Stimulated activated CD8-positive, alpha-beta memory T cell treated with anti-CD3 and anti-CD28 coated beads, Interleukin-2, amount 100 ng/mL, for 1 hour (primary cell): ENCODE data around the gene EFNA5.

Source experiments
- DNase-seq, 2 donors: peaks; one replicate each; pipeline ENCODE4 v3.0.0-alpha.2; 2020; ENCODE audit warnings: low read depth in 2 of 2

Gene EFNA5

GRCh38 chr5:107426872-107427271 is 243.9 kb downstream of the EFNA5 start:
- no peak for DNase-seq

DNA sequence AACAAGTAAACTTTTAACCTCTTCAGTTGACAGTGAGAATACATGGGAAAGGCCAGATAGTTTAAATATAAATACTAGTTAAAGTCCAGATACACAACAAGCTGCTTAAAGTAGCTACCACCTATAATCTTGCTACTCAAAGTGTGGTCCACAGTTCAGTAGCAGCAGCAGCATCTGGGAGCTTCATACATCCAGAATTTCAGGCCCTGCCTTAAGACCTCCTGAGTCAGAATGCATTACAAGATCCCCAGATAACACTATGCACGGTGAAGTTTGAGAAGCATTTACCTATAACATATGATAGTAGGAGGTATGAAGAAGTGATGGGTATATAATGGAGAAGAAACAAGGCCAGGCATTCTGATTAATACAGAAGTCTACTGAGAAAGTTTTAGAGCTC is 244.5 kb downstream of the EFNA5 start:
- no peak for DNase-seq

DNA sequence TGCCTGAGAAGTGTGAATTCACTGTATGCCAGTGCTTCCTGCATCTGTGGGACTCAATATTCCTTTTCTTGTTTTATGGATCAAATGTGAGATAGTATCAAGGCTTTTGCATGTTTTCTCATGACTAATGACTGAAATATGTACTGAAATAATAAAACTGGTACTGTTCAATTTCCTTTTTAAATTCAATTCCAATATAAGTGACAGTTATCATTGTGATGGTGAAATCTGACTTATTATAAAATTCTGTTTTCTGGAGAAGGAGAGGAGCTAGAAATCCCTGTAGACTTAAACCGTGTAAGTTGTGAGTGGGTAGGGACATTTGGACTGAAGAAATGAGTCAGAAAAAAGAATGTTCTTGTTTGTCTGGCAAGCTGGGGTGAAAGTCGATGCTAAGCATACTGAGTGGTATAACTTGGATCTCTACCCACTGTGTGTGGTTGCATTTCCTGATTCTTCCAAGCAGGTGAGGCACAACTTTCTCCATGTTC is 245.2 kb downstream of the EFNA5 start:
- DNase-seq = no peak

DNA sequence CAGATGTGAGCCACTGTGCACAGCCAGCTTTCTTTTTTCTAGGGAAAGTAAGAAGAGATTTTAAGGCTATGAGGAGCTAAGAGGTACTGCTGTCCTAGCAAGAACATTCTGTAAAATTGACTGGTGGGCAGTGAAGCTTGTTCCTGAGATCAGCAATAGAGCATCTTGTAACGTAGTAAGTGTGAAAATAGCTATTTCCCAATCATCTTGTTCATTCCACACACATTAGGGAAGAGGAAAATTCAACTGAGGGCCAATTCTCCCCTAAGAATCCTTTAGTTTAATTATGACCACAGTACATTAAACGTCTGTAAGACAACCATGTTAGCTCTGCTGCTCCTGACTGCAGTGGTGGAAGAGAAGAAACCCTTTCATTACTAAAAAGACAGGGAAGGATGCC is 246.2 kb downstream of the EFNA5 start:
- DNase-seq = no peak

- DNase-seq = no peak
Measured at GRCh38 chr5:107422494-107422893, 248.2 kb downstream of the EFNA5 start.

- DNase-seq = no peak
Measured at GRCh38 chr5:107419498-107419897, 251.2 kb downstream of the EFNA5 start.

DNA sequence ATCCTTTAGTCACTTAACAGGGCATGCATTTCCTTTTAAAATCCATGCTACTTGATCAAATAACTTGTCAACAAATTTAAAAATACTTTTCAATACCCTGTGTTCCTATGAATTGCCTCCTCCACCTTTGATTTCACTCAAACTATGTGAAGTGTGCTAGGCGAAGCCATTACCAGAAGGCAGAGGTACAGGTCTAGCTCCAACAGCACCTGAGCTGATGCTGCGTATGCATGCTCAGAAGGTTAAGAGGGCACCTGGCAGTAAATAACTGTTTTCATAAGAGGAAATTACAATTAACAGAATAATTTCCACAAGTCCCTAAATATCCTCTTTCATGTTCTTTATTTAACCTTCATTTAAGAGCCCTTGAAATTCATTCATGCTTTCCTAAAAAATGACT is 251.8 kb downstream of the EFNA5 start:
- no peak for DNase-seq

DNA sequence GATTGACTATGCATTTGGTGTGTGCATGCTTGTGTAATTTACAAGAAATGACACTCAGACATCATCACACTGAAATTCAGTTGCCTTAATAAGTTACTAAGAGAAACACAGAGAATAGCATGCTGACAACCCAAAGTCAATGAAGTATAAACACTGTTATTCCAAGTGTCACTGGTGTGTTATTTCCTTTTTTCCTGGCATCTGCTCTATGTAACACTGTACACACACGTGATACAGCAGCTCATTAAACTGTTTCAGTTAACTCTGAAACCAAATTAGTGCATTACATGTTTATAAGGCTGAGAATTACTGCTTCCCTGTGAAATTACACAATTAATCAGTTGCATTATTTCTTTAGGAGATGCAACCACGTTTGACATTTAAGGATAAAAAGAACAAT is 252.7 kb downstream of the EFNA5 start:
- DNase-seq = no peak

DNA sequence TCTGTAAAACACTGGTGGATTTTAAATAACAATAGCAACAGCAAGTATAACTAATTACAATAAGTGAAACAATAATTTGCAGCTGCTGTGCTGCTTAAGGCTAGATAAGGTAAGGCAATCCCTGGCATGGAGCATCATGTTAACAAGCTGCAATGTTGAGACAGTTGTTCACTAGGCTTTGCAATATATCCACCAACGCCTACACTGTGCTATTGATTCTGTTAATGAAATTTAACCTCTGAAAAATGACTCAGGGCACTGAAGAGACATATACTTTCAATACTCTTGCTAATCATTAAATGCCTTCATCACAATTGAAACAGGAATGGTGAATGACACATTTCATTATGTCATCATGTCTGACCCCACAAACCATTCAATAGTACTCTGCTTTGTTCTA is 255.0 kb downstream of the EFNA5 start:
- no peak for DNase-seq

- DNase-seq = no peak
Measured at GRCh38 chr5:107414802-107415201, 255.9 kb downstream of the EFNA5 start.

- DNase-seq = no peak
Measured at GRCh38 chr5:107413754-107414153, 257.0 kb downstream of the EFNA5 start.

DNA sequence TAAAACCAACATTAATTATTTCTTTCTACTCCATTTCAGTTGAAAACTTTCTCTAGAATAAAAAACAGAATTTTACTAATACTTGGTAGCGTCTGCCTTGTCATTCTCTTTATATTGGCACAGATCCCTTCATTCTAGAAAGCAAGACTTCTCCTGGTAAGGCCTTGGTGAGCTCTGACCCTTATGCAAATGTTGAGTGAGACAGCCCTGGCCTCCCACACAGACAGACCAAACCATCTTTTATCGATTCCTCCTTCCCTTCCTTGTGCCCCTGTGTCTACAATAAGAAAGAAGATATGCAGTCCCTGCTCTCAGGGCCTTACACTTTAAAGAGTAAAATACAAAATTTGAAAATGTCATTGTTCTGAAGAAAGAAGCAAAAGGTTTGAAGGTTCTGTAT is 262.2 kb downstream of the EFNA5 start:
- DNase-seq = no peak

- no peak for DNase-seq
Measured at GRCh38 chr5:107407713-107408298, 262.9 kb downstream of the EFNA5 start.

GRCh38 chr5:107404595-107405374 is 266.0 kb downstream of the EFNA5 start:
- DNase-seq = no peak

DNA sequence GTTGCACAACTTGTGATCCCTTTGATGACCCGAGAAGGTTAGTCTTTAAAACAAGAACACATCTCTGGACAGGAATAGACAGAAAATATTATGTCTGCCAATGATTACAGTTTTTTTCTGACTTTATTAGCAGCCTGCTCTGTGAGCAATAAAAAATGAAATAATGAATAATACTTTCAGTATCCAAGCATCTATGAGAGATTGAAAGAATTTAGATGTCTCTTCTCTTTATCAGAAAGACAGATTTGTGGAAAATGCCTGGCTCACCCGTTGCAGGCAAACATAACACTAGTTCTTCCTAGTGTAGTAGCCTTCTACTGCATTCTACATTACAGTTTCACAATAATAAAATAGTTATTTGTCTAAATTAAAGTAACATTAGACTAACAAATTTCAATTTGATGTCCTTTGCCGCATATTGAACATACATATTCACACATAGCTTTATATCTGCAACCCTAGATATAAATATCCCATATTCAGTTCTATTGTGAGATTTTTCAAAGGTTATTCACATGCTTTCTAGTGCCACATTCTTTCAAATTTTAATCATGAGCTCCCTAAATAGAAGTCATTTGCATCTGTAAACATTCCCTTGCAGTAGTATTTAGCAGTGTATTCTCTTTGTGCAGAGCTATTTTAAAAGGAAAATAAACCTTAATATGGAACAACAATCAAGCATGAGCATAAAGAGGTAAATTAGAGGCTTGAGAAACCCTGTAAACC is 267.3 kb downstream of the EFNA5 start:
- no peak for DNase-seq

- DNase-seq = no peak
Measured at GRCh38 chr5:107402434-107403227, 268.1 kb downstream of the EFNA5 start.

DNA sequence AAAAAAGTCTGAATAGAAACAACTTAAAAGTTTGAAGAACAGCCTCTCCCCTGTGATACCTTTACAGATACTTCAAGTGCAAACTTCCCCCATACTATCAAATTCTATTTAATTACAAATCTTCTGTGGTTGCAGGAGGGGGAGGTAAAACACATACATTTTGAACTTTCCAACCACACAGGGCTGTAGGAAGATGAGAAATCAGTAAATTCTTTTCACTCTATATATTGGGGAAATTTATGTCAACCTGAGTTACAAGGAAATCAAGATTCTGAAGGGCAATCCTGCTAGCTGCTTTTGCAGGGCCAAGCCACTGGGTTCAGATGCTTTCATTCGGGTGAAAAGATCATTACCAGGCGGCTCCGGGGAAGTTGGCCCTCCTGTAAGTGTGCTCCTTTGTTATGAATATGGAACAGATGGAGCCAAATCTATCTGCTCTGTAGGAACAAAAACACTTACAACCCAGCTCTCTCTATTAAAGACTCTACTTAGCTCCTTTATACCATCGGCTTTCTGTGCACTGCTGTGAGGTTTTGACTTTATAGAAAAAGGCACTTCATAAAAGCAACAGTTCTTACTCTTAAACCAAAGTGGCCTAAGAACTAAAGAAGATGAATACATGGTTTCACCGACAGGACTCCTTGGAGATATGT is 269.1 kb downstream of the EFNA5 start:
- DNase-seq = no peak

GRCh38 chr5:107400328-107400727 is 270.4 kb downstream of the EFNA5 start:
- DNase-seq = no peak

- no peak for DNase-seq
Measured at GRCh38 chr5:107398703-107399102, 272.0 kb downstream of the EFNA5 start.

DNA sequence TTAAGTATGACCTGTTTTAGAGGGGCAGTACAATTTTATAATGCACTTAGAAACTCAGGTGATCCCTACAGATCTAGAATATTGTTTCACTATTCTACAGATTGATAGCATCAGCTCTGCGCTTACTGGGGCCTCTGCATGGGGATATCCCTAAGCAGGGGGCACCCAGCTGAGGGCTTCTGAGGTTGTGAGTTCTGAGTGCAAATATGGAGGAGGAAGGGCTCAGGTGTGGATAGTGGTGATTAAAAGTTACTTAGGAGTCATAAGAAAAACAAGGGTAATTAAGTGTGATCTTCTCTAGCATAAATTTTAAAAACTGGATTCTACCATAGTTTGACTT is 274.4 kb downstream of the EFNA5 start:
- DNase-seq = no peak

DNA sequence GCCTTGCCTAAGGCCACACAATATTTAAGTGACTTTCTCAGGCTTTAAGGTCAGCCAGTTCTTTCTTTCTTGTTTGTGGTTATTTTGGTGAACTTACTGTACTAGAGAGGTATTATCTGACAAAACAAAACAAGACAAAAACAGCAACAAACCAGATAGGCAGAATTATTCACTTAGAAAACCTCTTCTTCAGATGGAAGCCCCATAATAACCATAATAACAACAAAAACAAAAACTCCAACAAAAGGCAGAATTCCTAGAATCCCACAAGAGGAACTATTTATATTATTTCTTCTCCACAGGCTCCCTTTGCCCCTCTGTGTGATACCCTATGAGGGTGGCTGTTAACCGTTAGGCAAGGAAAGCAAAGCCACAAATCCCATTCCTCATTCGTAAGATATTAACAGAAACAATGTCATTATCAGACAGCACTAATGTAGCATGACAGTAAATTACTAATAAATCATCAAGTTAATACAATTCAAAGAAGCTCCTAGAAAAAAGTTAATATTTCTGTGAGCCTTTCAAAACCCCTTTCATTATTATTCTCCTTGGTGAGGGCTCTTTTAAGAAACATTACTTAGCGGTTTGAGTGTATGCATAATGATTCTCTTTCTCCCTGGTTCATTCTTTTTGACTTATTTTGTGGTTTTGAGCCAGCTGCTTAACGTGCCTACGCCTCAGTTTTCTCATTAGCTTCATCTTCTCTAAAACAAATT is 274.9 kb downstream of the EFNA5 start:
- DNase-seq = no peak
